Lower lobe of right lung (tissue), 2 donors: Measurements from ENCODE around the gene ACADSB. TPM values are rescaled to one million over a fixed set of nuclear protein-coding genes. Genes with fewer than 3 reads are reported as not detected.

ENCODE experiments used
- ATAC-seq, 2 donors: fragments of 200-7000 bp; cut with Tn5 transposase; one replicate each; pipeline ENCODE4 v1.9.1; 2020 to 2022; ENCODE audit warnings: mild to moderate bottlenecking in 2 of 2, moderate library complexity in 2 of 2
- DNase-seq: peaks from one replicate; pipeline ENCODE4 v3.0.0-alpha.2; 2020
- H3K27ac ChIP-seq: fragments of 200-600 bp; one replicate; pipeline ENCODE4 v1.8.0; 2022
- H3K27me3 ChIP-seq: fragments of 200-600 bp; one replicate; pipeline ENCODE4 v1.8.0; 2022; ENCODE audit warnings: low read depth
- H3K36me3 ChIP-seq: fragments of 200-600 bp; one replicate; pipeline ENCODE4 v1.8.0; 2022; ENCODE audit warnings: mild to moderate bottlenecking
- H3K4me1 ChIP-seq: fragments of 200-600 bp; one replicate; pipeline ENCODE4 v1.8.0; 2022
- H3K4me3 ChIP-seq: fragments of 200-600 bp; one replicate; pipeline ENCODE4 v1.8.0; 2022; ENCODE audit warnings: mild to moderate bottlenecking
- H3K9me3 ChIP-seq: fragments of 200-600 bp; one replicate; pipeline ENCODE4 v1.8.0; 2022
- CTCF ChIP-seq: fragments of 200-600 bp; IDR thresholded peaks from one replicate; pipeline ENCODE4 v1.8.0; 2022; ENCODE audit warnings: antibody characterized with exemption, mild to moderate bottlenecking
- intact Hi-C: fragments of 100-400 bp; cut with DNase I; formaldehyde crosslinking; loops from one replicate; pipeline ENCODE4 v1.11.0; 2022
- total RNA-seq: library from RNA; stranded (reverse); fragmentation: NEBNext Ultra II Directional; extraction: Animal tissue kit (Norgen Biotek cat#: 25700); gene quantifications from one replicate; pipeline ENCODE4 v1.2.1, GENCODE V29; 2021
- donor health status: DM: no; HTN: yes; CAD: no; lungs with severe emphysema.

The ACADSB gene
- total RNA-seq, 1 donor from 2014 or later = 24.0 TPM

GRCh38 chr10:123026302-123026701 is 17.5 kb downstream of the ACADSB start:
- no peaks in the 10 kb centered on the region for H3K27me3 ChIP-seq
- no peak overlapping the region for H3K27ac ChIP-seq
- no peak for DNase-seq
- no peaks in the 10 kb centered on the region for H3K4me1 ChIP-seq
- no peak for TF ChIP-seq CTCF
- no peak overlapping the region for H3K4me3 ChIP-seq
- intact Hi-C loops = no loop called here
- no peaks in the 10 kb centered on the region for H3K9me3 ChIP-seq
- H3K36me3 ChIP-seq = no peaks in the 10 kb centered on the region
- ATAC-seq = no peak

DNA sequence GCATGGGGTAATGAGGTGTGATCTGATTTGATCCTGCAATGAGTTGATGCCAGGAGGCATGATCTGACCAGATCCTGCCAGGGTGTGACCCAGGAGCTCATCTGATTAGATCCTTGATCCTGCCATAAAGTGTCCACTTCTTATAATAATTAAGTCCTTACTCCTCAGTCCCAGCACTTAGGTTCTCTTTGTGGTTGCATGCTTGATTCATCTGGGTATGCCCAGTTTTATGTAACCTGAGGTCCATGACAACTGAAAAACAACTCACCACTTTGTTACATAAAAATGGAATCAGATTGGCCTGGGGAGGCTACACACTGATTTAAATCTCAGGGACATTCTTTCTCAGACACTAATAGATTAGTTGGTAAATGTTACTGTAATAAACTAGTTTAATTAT is 19.1 kb downstream of the ACADSB start:
- no peak overlapping the region for H3K4me3 ChIP-seq
- intact Hi-C loops = no loop called here
- TF ChIP-seq CTCF = no peak
- H3K9me3 ChIP-seq = no peaks in the 10 kb centered on the region
- no peak for DNase-seq
- H3K27me3 ChIP-seq = no peaks in the 10 kb centered on the region
- H3K27ac ChIP-seq = no peak overlapping the region
- ATAC-seq = no peak
- H3K36me3 ChIP-seq = no peaks in the 10 kb centered on the region
- H3K4me1 ChIP-seq = no peaks in the 10 kb centered on the region

DNA sequence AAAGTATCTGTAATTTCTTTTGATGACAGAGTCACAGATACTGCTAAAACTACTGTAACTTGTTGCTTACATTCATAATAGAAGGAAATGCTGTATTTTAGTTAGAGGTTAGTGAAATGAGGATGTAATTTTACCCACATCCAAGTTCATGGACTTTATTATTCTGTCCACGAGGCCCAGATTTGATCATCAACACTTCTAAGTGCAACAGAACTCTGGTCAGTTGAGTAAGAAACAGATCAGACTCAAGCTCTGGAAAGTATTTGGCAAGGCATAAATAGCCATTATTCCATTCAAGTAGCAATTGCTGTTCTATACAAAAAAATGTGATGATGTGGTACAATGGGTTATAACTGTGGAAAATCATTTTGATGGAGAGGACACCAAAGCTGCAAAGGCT is 22.3 kb downstream of the ACADSB start:
- no peaks in the 10 kb centered on the region for H3K9me3 ChIP-seq
- no peak for DNase-seq
- H3K36me3 ChIP-seq = peaks cover 16% of the 10 kb centered on the region
- no peak overlapping the region for H3K4me3 ChIP-seq
- no peak overlapping the region for H3K27ac ChIP-seq
- intact Hi-C loops = no loop called here
- no peak for TF ChIP-seq CTCF
- no peaks in the 10 kb centered on the region for H3K27me3 ChIP-seq
- no peaks in the 10 kb centered on the region for H3K4me1 ChIP-seq
- no peak for ATAC-seq

DNA sequence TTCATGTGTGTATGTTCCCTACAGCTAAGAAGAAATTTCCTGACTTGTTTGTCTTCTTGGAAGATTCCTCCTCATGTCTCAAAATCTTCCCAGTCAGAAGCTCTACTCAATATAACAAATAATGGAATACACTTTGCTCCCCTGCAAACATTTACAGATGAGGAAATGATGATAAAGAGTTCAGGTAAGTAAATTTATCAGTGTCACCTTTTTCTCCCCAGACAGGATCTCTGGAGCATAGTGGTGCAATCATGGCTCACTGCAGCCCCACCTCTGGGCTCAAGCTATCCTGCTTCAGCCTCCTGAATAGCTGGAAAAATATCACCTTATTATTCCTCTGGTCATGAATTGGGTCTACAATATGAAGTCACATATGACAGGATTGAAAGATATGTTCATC is 25.5 kb downstream of the ACADSB start:
- intact Hi-C loops = no loop called here
- peaks cover 29% of the 10 kb centered on the region for H3K36me3 ChIP-seq
- no peaks in the 10 kb centered on the region for H3K4me1 ChIP-seq
- DNase-seq = no peak
- TF ChIP-seq CTCF = no peak
- no peaks in the 10 kb centered on the region for H3K27me3 ChIP-seq
- H3K27ac ChIP-seq = no peak overlapping the region
- H3K9me3 ChIP-seq = no peaks in the 10 kb centered on the region
- H3K4me3 ChIP-seq = no peak overlapping the region
- no peak for ATAC-seq

GRCh38 chr10:123035467-123036086 is 26.8 kb downstream of the ACADSB start:
- Histone ChIP-seq H3K4me1 (no peaks in the 10 kb centered on the region), H3K36me3 (peaks cover 29% of the 10 kb centered on the region), H3K27ac (no peak overlapping the region), H3K4me3 (no peak overlapping the region), H3K27me3 (no peaks in the 10 kb centered on the region), H3K9me3 (no peaks in the 10 kb centered on the region)
- DNase-seq = no peak
- ATAC-seq = no peak
- intact Hi-C loops = no loop called here
- no peak for TF ChIP-seq CTCF
